Measurements from ENCODE around the gene GPR37L1.

DNA sequence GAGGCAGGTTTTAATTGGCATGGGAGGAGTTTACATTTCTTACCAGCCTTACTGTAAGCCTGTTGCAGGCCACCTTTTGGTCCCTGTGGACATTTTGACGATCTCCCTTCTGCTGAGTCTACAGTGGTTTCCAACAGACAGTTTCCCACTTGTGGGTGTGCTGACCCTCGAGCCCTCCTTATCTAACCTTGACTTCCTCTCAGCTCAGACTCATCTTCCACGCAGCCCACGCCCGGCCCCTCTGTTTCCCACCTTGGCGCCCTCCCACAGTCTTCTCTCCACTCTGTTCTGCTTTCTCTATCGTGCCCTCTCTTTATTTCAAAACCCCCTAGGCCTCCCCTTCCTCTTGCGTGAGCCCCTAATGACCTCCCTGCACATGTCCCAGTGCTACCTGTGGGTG, 27.9 kb downstream of the GPR37L1 start:
- TF ChIP-seq, protein P1, sequence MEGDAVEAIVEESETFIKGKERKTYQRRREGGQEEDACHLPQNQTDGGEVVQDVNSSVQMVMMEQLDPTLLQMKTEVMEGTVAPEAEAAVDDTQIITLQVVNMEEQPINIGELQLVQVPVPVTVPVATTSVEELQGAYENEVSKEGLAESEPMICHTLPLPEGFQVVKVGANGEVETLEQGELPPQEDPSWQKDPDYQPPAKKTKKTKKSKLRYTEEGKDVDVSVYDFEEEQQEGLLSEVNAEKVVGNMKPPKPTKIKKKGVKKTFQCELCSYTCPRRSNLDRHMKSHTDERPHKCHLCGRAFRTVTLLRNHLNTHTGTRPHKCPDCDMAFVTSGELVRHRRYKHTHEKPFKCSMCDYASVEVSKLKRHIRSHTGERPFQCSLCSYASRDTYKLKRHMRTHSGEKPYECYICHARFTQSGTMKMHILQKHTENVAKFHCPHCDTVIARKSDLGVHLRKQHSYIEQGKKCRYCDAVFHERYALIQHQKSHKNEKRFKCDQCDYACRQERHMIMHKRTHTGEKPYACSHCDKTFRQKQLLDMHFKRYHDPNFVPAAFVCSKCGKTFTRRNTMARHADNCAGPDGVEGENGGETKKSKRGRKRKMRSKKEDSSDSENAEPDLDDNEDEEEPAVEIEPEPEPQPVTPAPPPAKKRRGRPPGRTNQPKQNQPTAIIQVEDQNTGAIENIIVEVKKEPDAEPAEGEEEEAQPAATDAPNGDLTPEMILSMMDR (IDR thresholded peaks at IDR 0.05): no peak
- TF ChIP-seq POLR2A (IDR thresholded peaks at IDR 0.05): no peak

Data from testis (tissue), 2 donors.